HG03103 (cell line): ENCODE measurements around the gene FBLN7.

Experiments
- ATAC-seq: cut with Tn5 transposase; IDR thresholded peaks from one replicate; pipeline ENCODE4 v1.9.1; 2021; ENCODE audit warnings: low read depth; ENCODE audit not compliant: unreplicated experiment

Gene FBLN7

DNA sequence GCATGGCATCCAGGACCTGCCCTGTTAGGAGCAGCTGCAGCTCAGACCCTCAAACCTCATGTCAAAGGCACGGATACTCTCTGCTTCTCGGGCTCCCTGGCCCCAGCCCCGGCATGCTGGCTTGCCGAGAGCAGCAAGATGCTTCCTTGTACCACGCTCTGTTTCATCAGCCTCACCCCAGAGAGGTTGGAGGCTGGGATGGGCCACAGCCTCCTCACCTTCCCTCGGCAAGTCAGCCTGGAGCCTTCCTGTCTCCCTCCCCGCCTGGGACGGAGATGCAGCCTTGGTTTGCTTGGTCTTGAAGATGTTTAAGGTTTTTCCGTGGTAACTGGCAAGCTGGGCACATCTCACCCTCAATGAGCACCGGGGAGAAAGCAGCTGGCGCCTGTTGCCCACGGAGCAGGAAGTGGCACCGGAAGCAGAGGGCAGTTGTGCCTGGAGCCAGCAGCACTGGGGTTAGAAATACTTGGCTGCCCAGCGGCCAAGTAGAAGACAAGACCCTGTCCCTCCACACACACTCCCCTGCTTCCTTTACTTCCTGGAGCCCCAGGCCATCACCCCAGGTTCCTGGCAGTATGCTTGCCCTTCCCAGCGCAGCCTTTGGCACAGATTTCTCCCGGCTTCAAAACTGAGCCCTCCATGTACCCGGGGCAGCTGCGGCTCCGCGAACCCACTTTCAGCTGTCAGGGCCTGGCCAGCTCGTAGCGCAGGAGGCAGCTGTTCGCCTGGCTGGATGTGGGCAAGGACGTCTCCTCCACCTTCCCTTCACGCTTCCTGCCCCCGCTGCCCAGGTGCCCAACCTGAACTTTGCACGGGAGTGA lies 17.4 kb downstream of the FBLN7 start:
- ATAC-seq, result no peak

DNA sequence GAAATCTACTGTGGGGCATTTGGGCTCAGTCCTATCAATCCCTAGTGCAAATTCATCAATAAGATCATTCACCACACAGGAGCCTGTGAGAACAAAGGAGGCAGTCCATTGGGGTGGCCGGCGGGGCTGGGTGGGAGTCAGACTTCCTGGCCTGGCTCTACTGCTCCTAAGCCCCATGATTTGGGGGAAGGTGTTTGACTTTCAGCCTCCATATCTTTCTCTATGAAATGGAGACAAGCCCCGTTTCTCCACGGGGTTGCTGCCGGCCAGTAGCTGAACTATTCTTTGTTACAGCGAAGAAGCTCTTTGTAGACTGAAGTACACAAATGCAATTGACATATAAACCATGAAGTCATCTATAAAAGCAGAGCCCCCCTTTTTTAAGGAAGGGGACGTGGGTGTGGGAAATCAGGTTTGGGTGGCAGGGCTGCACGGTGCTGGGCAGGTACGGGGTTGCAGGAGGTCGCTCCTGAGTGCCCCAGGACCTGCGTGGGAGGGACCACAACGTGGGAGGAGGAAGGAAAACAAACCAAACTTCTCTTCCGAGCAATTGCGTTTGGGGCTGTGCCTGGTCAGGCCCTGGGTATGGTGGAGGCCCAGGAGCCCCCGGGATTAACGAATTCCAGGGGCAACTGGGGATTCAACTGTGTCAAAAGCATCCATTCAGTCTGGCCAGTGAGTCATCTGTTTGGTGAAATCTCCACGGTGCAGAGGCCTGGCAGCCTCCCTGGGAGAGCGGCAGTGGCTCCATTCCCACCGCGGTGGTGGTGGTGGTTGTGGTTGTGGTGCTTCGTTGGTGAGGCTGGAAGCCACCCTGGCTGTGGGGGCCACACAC lies 18.2 kb downstream of the FBLN7 start:
- no peak for ATAC-seq

DNA sequence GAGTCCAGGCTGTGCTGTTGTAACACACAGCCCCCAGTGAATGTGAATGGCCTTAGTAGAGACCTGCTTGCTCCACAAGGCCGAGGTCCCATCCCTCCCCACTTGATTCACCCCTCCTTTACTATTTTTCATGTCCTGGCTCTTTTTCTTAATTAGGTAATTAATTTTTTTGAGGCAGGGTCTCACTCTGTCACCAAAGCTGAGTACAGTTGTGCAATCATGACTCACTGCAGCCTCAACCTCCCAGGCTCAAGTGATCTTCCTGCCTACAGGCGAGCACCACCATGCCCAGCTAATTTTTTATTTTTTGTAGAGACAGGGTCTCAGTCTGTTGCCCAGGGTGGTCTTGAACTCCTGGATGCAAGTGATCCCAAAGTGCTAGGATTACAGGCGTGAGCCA lies 19.3 kb downstream of the FBLN7 start:
- no peak for ATAC-seq

DNA sequence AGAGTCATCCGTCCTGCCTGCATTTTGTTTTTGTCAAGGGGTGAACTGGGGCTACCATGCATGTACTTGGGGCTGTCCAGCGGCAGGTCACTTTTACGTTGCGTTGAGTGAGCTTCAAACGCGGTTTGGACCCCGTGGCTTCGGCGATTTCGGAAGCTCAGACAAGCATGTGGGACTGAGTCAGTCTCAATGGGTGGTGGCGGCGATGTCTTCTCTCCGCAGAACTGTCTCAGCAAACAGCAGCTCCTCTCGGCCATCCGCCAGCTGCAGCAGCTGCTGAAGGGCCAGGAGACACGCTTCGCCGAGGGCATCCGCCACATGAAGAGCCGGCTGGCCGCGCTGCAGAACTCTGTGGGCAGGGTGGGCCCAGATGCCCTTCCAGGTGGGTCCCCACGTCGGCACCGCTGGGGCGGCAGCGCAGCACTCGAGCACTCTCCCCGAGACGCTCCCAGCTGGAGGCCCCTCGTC lies 21.3 kb downstream of the FBLN7 start:
- no peak for ATAC-seq

DNA sequence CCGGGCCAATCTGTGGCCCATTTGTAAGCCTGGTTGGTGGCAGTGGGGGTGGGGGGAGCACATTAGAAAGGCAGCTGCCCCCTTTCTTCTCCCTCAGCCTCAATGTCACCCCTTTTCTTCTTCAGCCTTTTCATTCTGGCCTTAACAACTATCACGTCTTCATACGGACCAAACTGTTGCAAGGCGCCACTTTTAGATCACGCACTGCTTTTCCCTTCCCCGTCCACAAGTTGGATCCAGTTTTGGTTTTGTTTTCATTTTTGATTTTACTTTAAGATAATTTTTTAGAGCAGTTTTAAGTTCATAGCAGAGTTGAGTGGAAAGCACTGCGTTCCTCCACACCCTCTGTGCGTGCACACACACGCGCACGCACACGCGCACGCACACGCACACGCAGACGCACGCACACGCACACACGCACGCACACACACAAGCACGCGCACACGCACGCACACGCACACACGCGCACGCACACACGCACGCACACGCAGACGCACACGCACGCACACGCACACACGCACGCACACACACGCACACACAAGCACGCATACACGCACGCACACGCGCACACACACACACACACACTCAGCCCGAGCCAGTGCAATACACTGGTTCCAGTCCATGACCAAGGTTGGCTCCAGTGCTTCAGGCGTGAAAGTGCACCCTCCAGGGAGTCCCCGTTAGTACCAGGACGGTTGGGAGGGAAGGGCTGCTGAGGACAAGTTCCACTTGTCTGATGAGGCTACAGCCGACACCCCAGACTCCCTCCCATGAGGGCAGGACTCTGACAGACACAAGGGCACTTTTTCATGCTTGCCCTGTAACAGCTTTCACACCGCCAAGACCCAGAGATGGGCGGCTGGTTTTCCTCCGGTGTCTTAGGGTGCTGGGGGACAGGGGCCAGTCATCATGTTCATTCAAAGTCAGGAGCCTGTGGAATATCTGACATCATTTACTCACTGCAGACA lies 22.4 kb downstream of the FBLN7 start:
- ATAC-seq, result no peak

DNA sequence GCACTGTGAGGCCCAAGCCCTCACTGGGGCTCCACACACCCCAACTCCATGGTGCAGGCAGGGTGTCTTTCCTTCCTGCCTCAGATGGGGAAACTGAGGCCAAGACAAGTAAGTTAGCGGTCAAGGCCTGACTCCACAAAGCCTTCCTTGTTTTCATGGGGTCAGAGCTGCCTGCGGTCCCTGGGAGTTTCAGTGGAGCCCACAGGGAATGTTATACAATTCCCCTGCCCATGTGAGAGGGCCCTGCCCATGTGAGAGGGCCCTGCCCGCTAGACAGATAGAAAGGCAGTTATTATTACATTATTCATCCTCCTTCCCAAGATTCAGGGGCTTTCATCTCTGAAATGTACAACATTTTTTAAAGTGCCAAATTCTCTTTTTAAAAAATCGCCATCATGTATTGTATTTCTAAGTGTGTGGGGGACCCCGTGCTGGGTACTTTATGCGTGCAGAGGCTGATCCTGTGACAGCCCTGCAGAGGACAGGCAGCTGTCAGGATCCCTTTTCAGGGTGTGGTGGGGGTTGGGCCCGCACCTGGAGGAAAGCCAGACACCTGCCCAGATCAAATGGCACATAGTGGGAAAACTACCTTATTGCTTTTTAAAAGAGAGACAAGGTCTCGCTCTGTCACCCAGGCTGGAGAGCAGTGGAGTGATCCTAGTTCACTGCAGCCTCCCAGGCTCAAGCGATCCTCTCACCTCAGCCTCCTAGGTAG lies 23.4 kb downstream of the FBLN7 start:
- no peak for ATAC-seq

DNA sequence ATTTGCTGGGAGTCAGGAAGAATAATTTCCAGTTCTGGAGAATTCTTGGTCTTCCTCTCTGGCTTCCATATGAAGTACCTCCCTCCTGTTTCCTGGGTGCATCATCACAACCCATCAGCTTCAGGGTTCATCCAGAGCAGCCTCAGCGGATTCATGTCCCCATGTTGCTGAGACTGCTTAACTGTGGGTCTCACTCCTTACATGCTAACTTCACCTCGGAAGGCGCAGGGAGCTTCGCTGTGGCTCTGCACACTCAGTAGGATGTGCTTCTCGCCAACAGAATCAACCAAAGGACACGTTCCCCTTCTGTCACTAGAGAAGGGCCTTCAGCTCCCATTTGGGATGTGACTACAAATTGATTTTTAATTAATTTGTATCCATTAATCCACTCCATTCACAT lies 24.2 kb downstream of the FBLN7 start:
- no peak for ATAC-seq

DNA sequence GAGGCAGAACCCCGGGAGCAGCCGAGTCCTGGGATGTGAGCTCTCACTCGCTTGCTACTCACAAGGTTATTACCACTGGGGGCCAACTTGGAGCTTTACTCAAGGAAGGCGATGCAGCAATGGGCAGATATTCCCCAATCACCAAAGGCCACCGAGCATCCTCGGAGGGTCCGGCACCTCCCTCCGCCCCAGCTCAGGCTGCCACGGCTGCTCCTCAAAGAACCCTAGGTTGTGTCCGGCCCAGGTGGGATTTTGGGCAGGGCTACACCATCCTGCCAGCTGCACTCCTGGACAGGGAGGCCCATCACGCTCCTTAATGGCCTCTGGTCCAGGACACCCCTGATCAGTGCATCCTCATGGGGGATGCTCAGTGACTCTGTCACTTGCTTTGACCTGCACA lies 24.8 kb downstream of the FBLN7 start:
- ATAC-seq, result no peak

DNA sequence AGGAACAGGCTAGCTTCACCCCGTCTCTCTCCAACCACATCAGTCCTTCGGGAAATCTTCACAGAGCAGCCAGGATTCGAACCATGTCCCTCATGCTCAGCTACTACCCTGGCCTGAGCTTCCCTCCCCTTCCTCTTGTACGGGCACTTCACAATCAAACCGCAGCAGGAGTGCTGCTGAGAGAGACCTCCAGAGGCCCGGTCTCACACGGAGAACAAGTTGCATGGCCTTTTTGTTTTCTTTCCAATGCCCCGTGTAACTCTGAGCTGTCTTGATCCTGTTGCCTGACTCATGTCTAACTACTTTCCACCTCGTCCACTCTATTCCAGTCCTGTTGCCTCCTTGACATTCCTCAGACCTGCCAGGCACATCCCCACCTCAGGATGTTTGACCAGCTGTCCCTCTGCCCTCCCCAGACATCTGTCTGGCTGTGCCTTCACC lies 25.4 kb downstream of the FBLN7 start:
- no peak for ATAC-seq

DNA sequence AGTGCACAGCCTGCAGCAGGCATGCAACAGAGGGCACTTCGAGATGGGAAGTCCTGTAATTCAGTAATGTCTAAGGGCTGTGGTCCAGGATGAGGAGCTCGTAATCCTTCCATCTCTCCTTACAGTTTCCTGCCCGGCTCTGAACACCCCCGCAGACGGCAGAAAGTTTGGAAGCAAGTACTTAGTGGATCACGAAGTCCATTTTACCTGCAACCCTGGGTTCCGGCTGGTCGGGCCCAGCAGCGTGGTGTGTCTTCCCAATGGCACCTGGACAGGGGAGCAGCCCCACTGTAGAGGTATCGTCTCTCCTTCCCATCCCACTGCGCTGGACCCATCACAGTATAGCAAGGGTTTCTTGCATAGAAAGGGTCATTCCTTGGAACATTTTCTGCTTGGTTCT lies 26.7 kb downstream of the FBLN7 start:
- ATAC-seq, result no peak

DNA sequence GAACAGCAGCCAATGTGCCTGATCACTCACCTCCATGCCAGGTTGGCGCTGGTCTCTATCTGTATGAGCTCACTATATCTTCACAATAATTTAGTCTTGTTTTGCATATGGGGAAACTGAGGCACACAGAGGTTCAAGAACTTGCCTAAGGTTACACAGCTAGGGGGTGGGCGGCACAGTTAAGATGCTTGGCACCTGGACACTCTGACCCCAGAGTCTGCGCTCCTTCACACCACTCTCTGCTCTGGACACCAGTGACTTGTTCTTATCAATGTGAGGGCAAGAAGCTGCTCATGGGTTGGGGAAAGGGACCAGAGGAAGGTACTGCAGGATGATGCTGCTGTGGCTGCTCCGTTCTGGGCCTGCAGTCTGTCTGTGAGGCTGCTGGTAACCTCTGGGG lies 27.1 kb downstream of the FBLN7 start:
- no peak for ATAC-seq

DNA sequence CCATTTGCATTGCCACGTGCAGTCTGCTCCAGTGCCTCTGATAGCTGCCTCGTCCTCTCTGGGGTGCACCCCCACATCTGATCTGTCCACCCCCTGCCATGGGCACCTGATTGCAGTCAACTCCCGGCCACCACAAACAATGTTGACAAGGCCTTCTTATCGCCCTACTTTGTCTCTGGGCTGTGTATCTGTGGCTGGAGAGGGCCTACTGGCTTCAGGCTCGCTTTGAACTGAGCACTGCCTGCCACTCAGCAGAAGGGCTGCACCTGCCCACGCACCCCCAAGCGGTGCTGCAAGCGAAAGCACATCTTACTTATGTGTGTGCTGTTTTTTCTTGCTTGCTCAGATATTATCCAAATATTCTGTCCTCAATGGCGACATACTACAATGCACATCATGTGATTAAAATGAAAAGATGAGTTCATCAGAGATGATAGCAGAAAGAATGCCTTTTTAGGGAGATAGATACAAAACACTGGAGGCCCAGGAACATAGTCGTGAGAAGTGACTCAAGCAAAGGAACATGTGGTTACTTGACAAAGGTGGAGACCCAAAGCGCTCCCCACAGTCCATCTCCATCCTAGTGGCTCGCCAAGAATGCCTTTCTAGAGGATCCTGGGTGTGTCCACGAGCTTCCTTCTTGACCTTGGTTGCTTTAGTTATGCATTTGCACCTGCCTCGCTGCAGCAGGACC lies 28.8 kb downstream of the FBLN7 start:
- no peak for ATAC-seq

DNA sequence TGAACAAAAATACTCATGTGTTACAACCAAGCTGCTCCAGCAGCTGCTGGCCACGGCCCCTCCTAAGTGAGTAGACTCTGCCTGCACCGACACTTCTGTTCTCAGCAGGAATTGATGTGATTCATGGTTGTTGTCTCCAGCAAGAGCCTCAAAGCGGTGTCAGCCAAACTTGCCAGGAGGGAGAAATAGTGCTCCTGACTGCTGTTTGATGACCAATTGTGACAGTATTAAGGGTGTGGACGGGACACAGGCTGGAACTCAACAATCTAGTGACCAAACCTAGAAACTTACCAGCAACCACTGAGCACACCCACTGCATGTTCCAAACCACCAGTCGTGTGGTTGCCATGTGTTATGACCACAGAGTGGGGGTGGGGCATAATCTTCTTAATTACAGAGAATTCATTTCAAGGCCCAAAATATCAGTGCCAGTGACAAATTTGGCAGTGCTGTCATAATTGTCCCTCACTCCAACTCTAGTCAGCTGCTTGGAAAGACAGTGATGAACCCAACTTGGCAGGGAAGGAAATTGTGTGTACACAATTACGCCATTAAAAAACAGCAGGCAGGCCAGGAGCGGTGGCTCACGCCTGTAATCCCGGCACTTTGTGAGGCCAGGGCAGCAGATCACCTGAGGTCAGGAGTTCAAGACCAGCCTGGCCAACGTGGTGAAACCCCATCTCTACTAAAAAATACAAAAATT lies 30.4 kb downstream of the FBLN7 start:
- ATAC-seq, result no peak

DNA sequence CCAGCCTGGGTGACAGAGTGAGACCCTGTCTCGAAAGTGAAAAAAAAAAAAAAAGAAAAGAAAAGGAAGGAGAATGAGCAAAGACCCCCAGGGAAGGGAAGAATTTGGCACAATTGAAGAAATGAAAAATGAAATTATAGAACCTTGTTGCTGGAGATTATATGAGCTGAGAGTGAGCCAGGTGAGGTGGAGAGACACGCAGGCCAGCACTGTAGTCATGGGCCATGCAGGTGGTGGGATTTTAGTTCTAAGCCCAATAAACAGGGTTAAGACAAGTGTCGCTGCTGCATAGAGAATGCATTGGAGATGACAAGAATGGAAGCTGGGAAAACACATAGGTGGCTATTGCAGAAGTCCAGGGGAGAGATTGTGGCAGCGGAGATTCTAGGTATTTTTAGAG lies 32.3 kb downstream of the FBLN7 start:
- ATAC-seq, result no peak

DNA sequence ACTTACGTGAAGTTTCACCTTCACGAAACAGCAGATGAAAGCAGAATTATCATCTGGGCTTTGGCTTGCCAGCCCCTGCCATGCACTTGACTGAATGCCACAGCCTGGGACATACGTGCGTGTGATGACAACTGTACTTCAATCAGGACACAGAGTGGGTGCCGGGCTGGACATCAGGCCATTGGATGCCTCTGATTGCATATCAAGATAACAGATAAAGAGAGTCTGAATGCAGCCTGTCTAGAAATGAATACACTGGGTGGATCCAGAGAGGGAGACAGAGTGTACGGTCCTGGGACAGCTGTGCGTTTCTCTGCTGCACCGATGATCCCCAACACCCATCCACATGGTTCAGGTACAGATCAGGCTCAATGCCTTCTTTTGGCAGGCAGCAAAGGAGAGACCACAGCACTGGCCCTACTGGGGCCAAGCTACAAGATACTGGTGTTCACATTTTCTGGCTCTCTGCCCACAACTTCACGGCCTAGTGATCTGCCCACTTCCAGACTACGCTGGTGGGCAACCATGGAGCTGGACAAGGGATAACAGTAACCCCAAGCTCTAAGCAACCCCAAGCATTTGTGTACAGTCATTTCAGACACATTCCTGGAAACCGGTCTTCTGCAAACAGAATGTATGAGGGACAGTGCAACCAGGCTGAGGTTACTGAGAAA lies 35.6 kb downstream of the FBLN7 start:
- no peak for ATAC-seq

DNA sequence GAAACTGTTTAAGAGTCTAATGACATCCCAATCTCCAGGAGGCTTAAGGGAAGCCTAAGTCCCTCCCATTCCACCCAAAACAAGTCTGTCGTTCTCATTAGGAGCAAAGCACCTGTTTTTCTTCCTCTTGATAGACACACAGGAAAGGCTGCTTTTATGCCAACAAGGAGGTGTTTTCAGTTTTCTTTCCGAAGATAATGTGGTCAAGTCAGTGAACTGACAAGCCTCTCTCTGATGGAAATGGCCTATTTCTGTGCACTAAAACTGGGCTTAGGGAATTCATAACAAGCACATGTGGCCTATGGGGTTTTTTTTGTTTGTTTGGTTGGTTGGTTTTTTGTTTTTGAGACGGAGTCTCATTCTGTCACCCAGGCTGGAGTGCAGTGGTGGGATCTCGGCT lies 36.2 kb downstream of the FBLN7 start:
- ATAC-seq, result no peak

DNA sequence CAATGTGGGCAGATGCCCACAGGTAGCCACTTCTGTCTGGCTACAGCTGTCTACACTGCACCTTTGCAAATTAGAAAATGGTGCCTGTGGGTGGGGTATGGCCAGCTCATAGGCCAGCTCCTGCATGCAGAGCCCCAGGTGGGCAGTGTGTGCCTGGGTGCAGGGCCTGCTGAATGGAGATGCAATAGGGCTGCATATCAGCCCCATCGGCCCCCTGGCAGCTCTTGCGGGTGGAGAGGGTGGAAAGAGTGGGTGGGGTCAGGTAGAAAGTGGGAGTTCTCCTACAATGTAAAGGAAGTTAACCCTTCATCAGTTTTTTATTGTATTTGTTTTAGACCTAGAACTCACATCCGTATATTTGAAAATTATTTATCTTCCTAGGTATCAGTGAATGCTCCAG lies 37.1 kb downstream of the FBLN7 start:
- no peak for ATAC-seq

DNA sequence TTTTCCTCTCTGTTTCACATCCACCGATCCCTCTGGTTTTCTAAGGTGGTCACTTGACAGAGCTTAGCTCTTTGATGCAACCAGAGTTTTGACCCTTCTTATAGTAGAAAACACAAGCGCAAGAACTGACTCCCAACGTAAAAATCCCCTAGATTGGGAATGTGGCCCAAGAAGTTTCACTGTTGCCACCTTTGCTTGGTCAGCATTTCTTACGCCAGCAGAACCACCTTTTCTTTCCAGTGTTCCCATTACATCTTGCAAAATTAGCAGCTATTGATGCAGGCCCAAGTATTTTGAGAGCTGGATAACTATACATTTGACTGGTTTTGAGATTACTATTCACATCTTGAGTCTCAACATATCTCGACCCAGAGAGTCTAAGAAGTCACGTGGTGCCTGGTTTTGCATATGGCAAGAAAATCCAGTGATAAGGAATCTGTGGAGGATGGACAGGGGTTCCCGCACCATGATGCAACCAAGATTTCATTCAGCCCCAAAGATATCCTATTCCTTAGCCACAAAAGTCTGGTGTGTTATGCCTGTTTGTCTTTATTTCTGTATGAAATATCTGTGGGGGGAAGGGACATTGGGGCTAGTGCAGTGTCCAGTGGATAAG lies 37.9 kb downstream of the FBLN7 start:
- ATAC-seq, result no peak
